Astrocyte of the cerebellum (primary cell): Measurements from ENCODE around the gene SASH1.

Source experiments
- DNase-seq: peaks from one replicate; pipeline ENCODE4 v3.0.0-alpha.2; 2011; ENCODE audit warnings: low read depth
- H3K4me3 ChIP-seq: 2 replicates; pipeline ENCODE4 v1.5.1; 2011; ENCODE audit warnings: mild to moderate bottlenecking, low read depth, low read length, moderate library complexity
- in situ Hi-C: cut with HindIII; loops from 2 replicates; pipeline ENCODE4 v1.10.0; 2017; ENCODE audit warnings: low sequenced_read_pairs
- TF ChIP-seq, protein P1 (sequence below): IDR thresholded peaks from 2 replicates; pipeline ENCODE4 v1.5.1; 2012; ENCODE audit warnings: low read length, low read depth, moderate library complexity, mild to moderate bottlenecking; ENCODE audit errors: missing control alignments

Gene SASH1

GRCh38 chr6:148548065-148548748 lies 205.6 kb downstream of the SASH1 start:
- TF ChIP-seq, protein P1, sequence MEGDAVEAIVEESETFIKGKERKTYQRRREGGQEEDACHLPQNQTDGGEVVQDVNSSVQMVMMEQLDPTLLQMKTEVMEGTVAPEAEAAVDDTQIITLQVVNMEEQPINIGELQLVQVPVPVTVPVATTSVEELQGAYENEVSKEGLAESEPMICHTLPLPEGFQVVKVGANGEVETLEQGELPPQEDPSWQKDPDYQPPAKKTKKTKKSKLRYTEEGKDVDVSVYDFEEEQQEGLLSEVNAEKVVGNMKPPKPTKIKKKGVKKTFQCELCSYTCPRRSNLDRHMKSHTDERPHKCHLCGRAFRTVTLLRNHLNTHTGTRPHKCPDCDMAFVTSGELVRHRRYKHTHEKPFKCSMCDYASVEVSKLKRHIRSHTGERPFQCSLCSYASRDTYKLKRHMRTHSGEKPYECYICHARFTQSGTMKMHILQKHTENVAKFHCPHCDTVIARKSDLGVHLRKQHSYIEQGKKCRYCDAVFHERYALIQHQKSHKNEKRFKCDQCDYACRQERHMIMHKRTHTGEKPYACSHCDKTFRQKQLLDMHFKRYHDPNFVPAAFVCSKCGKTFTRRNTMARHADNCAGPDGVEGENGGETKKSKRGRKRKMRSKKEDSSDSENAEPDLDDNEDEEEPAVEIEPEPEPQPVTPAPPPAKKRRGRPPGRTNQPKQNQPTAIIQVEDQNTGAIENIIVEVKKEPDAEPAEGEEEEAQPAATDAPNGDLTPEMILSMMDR: no peak
- in situ Hi-C loops: no loop called here
- no peak overlapping the region for H3K4me3 ChIP-seq
- DNase-seq: no peak

GRCh38 chr6:148548749-148549140 lies 206.1 kb downstream of the SASH1 start:
- in situ Hi-C loops: no loop called here
- H3K4me3 ChIP-seq: no peak overlapping the region
- no peak for DNase-seq
- TF ChIP-seq, protein P1: no peak

GRCh38 chr6:148550569-148550968 lies 207.9 kb downstream of the SASH1 start:
- H3K4me3 ChIP-seq: no peak overlapping the region
- DNase-seq: peak; percentile 68
- in situ Hi-C loops: no loop called here
- TF ChIP-seq, protein P1: no peak

GRCh38 chr6:148551226-148551625 lies 208.6 kb downstream of the SASH1 start:
- no peak overlapping the region for H3K4me3 ChIP-seq
- TF ChIP-seq, protein P1: no peak
- DNase-seq: no peak
- in situ Hi-C loops: no loop called here

DNA sequence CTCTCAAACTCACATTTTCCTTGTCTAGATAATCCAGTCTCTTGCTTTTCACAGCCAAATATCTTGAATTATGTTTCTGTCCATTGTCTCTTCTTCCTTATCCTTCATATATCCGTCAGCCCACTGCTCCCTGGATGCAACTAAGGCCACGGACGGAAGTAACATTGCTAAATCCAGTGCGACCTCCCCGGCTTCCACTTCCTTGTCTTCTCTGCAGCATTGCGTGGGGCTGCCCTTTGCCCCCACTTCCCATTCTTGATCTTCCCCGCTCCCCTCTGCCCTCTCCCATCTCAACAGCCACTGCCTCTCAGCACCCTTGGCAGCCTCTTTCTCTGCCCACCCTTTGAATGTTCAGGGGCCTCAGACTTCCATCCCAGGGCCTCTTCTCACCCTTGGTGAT lies 213.8 kb downstream of the SASH1 start:
- TF ChIP-seq, protein P1: no peak
- DNase-seq: no peak
- in situ Hi-C loops: no loop called here
- no peak overlapping the region for H3K4me3 ChIP-seq

GRCh38 chr6:148557796-148558321 lies 215.2 kb downstream of the SASH1 start:
- H3K4me3 ChIP-seq: no peak overlapping the region
- DNase-seq: no peak
- in situ Hi-C loops: no loop called here
- TF ChIP-seq, protein P1: no peak
